Measurements from ENCODE around the gene ALDH5A1. TPM values are rescaled to one million over a fixed set of nuclear protein-coding genes. Genes with fewer than 3 reads are reported as not detected.

ALDH5A1 gene
- 1 to 10 TPM; 2.6 to 5.0 (median 2.9) TPM for total RNA-seq
- polyA plus RNA-seq, result 1 to 10 TPM; 2.4 to 4.5 (median 2.8) TPM

DNA sequence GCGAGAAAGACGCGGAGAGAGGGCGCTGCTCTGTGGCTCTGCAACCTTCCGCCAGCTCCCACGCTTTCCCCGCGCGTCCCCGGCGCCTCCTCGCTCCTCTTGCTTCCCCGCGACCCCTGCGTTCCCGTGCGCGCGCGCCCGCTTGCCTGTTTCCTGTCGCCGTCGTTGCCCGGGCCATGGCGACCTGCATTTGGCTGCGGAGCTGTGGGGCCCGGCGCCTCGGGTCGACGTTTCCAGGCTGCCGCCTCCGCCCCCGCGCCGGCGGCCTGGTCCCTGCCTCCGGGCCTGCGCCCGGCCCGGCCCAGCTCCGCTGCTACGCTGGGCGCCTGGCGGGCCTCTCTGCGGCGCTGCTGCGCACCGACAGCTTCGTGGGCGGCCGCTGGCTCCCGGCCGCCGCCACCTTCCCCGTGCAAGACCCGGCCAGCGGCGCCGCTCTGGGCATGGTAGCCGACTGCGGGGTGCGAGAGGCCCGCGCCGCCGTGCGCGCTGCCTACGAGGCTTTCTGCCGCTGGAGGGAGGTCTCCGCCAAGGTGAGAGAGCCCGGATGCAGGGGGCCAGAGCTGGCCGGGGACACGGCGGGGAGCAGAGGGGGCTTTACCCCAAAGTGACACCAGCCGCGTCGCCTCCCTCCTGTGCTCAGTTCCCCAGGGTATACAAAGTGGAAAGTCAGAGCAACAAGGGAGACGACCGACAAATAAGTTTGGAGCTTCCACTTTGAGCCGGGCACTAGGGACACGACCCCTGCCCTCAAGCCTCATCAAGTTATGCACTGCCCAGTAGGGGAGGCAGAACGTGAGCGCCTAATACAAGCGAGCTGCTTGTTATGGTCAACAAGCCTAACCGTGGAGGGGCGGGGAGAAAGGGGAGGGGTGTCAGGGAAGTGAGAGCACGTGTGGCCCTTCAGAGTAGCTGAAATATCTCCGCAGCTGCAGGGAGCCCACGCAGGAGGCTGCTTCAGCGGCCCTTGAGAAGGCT, at the start of gene ALDH5A1:
ALDH5A1 (plus strand) TSS at position 149 of the 975 bp plus-strand sequence; CDS start at position 177, 28 bp downstream.
- peak; percentile 83 for DNase-seq
- peak in 2 of 4 donors; percentile 38 for TF ChIP-seq POLR2AphosphoS5 (IDR thresholded peaks at IDR 0.05)
- TF ChIP-seq, protein P1, sequence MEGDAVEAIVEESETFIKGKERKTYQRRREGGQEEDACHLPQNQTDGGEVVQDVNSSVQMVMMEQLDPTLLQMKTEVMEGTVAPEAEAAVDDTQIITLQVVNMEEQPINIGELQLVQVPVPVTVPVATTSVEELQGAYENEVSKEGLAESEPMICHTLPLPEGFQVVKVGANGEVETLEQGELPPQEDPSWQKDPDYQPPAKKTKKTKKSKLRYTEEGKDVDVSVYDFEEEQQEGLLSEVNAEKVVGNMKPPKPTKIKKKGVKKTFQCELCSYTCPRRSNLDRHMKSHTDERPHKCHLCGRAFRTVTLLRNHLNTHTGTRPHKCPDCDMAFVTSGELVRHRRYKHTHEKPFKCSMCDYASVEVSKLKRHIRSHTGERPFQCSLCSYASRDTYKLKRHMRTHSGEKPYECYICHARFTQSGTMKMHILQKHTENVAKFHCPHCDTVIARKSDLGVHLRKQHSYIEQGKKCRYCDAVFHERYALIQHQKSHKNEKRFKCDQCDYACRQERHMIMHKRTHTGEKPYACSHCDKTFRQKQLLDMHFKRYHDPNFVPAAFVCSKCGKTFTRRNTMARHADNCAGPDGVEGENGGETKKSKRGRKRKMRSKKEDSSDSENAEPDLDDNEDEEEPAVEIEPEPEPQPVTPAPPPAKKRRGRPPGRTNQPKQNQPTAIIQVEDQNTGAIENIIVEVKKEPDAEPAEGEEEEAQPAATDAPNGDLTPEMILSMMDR (IDR thresholded peaks at IDR 0.05), result peak in 2 of 4 experiments; percentile 6 to 18
- TF ChIP-seq EP300 (IDR thresholded peaks at IDR 0.05), result no peak
- no peak for TF ChIP-seq POLR2A (IDR thresholded peaks at IDR 0.05)
- peaks cover 0 to 19% (median 12%) of the 10 kb centered on the region in 4 donors for H3K4me1 ChIP-seq
- intact Hi-C loops (cut with DNase I), result loop anchor here (10.0 kb wide), 2 partner anchors 170 to 280 kb away; partner anchors contain the start of genes ACOT13, GMNN and TDP2
- peaks cover 0 to 6% (median 0%) of the 10 kb centered on the region in 4 donors for H3K36me3 ChIP-seq
- H3K27me3 ChIP-seq, result no peaks in the 10 kb centered on the region
- 1% methylated on average over 93 of the region's 93 CpGs for WGBS, 2 donors
- H3K27ac ChIP-seq, result peak within 1 kb of the TSS; percentile 82 to 89 (median 85)
- no peaks in the 10 kb centered on the region for H3K9me3 ChIP-seq
- H3K4me3 ChIP-seq, result peak within 1 kb of the TSS; percentile 53 to 67 (median 66)

DNA sequence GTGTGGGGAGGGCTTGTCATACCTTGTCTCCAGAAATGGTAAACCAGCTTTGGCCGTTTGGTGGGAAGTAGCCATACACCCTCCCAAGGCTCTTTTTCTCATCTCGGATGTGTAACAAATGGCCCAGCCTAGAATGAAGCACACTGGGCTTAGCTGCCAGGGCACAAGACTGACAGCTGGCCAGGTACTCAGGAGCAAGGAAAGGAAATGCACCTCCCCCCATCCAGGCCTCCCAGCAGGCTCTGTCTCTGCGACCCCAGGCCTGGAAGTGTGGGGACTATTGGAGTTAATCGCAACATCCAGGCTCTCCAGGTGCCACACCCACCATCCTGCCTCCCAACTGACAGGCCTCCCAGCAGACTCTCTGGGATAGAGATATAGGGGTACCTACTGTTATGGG, 49.1 kb upstream of the ALDH5A1 start:
- Histone ChIP-seq H3K4me3 (no peak overlapping the region), H3K36me3 (no peaks in the 10 kb centered on the region), H3K27me3 (no peaks in the 10 kb centered on the region), H3K27ac (no peak overlapping the region), H3K4me1 (no peaks in the 10 kb centered on the region), H3K9me3 (no peaks in the 10 kb centered on the region)
- TF ChIP-seq, protein P1 (IDR thresholded peaks at IDR 0.05), result no peak
- TF ChIP-seq POLR2A (IDR thresholded peaks at IDR 0.05) (no peak), POLR2AphosphoS5 (IDR thresholded peaks at IDR 0.05) (no peak), EP300 (IDR thresholded peaks at IDR 0.05) (no peak)
- intact Hi-C loops (cut with DNase I), result no loop called here
- no peak for DNase-seq
- 71 to 75% methylated on average over 4 of the region's 4 CpGs for WGBS, 2 donors

- TF ChIP-seq POLR2A (IDR thresholded peaks at IDR 0.05) (no peak), POLR2AphosphoS5 (IDR thresholded peaks at IDR 0.05) (no peak), EP300 (IDR thresholded peaks at IDR 0.05) (no peak)
- TF ChIP-seq, protein P1 (IDR thresholded peaks at IDR 0.05), result no peak
- H3K27ac ChIP-seq, result no peak overlapping the region
- H3K9me3 ChIP-seq, result no peaks in the 10 kb centered on the region
- no peaks in the 10 kb centered on the region for H3K4me1 ChIP-seq
- H3K4me3 ChIP-seq, result no peak overlapping the region
- H3K27me3 ChIP-seq, result no peaks in the 10 kb centered on the region
- no peak for DNase-seq
- 87 to 92% methylated on average over 7 of the region's 7 CpGs for WGBS, 2 donors
- intact Hi-C loops (cut with DNase I), result no loop called here
- H3K36me3 ChIP-seq, result no peaks in the 10 kb centered on the region
Measured at GRCh38 chr6:24446670-24447069, 48.1 kb upstream of the ALDH5A1 start.

DNA sequence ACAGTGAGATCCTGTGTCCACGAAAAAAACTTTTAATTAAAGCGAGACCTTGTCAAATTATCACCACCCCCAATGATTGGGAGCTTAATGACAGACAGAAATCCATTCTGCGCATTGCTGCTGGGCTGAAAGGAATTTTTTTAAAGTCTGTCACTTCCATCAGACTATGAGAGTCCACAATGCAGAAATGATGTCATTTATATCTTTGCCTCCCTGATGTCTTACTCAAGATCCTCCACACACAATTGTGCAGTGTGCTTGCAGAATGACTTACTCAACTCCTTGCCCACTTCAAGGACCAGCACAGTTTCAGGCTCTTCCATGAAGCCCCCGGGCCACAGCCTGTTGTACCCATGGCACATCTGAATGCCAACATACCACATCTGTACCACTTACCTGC, 46.4 kb upstream of the ALDH5A1 start:
- Histone ChIP-seq H3K27me3 (no peaks in the 10 kb centered on the region), H3K4me3 (no peak overlapping the region), H3K27ac (no peak overlapping the region), H3K36me3 (no peaks in the 10 kb centered on the region), H3K9me3 (no peaks in the 10 kb centered on the region), H3K4me1 (no peaks in the 10 kb centered on the region)
- intact Hi-C loops (cut with DNase I), result no loop called here
- 70 to 84% methylated on average over 4 of the region's 4 CpGs for WGBS, 2 donors
- DNase-seq, result no peak
- TF ChIP-seq POLR2A (IDR thresholded peaks at IDR 0.05), result no peak
- no peak for TF ChIP-seq EP300 (IDR thresholded peaks at IDR 0.05)
- TF ChIP-seq, protein P1 (IDR thresholded peaks at IDR 0.05), result no peak
- TF ChIP-seq POLR2AphosphoS5 (IDR thresholded peaks at IDR 0.05), result no peak

Data from sigmoid colon (tissue), 7 donors.